Astrocyte (in vitro differentiated cells and primary cell): Measurements from ENCODE around the gene SECISBP2.

Source experiments
- EZH2 ChIP-seq: IDR thresholded peaks from 2 replicates; pipeline ENCODE4 v1.6.1; 2012; ENCODE audit warnings: mild to moderate bottlenecking, low read length, inconsistent platforms; ENCODE audit not compliant: insufficient read depth
- TF ChIP-seq, protein P1 (sequence below): IDR thresholded peaks from 2 replicates; pipeline ENCODE4 v1.5.1; 2011; ENCODE audit warnings: low read depth, mild to moderate bottlenecking, inconsistent platforms, low read length, moderate library complexity; ENCODE audit not compliant: insufficient read depth

DNA sequence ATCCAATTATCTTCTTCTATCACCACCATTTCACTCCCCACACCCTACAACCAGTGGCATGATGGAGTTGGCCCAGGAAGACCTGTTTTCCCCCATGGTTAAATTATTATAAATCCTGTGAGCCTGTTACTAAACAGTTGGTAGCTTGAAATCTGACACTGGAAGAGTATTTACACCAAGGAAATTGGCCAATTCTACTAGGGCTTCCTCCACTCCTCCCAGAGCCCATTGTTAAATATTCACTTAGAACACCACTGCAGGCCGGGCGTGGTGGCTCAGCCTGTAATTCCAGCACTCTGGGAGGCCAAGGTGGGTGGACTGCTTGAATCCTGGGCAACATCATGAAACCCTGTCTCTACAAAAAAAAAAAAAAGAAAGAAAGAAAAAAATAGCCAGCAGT lies 39.7 kb upstream of the SECISBP2 start:
- TF ChIP-seq, protein P1, sequence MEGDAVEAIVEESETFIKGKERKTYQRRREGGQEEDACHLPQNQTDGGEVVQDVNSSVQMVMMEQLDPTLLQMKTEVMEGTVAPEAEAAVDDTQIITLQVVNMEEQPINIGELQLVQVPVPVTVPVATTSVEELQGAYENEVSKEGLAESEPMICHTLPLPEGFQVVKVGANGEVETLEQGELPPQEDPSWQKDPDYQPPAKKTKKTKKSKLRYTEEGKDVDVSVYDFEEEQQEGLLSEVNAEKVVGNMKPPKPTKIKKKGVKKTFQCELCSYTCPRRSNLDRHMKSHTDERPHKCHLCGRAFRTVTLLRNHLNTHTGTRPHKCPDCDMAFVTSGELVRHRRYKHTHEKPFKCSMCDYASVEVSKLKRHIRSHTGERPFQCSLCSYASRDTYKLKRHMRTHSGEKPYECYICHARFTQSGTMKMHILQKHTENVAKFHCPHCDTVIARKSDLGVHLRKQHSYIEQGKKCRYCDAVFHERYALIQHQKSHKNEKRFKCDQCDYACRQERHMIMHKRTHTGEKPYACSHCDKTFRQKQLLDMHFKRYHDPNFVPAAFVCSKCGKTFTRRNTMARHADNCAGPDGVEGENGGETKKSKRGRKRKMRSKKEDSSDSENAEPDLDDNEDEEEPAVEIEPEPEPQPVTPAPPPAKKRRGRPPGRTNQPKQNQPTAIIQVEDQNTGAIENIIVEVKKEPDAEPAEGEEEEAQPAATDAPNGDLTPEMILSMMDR, result no peak
- no peak for TF ChIP-seq EZH2
